Effector CD4-positive, alpha-beta T cell (primary cell): Measurements from ENCODE around the gene APH1B.

ENCODE experiments used
- DNase-seq: peaks from one replicate; pipeline ENCODE4 v3.0.0-alpha.2; 2020

The APH1B gene

GRCh38 chr15:63254991-63255390 is 22.4 kb upstream of the APH1B start:
- no peak for DNase-seq

GRCh38 chr15:63255489-63255990 is 21.9 kb upstream of the APH1B start:
- no peak for DNase-seq

GRCh38 chr15:63256433-63257274 is 20.8 kb upstream of the APH1B start:
- DNase-seq, result no peak

- no peak for DNase-seq
Measured at GRCh38 chr15:63258658-63259057, 18.7 kb upstream of the APH1B start.

- DNase-seq, result no peak
Measured at GRCh38 chr15:63260791-63261190, 16.6 kb upstream of the APH1B start.

GRCh38 chr15:63261311-63261710 is 16.1 kb upstream of the APH1B start:
- no peak for DNase-seq

GRCh38 chr15:63263519-63263918 is 13.9 kb upstream of the APH1B start:
- no peak for DNase-seq

GRCh38 chr15:63264688-63265293 is 12.6 kb upstream of the APH1B start:
- DNase-seq, result no peak

GRCh38 chr15:63274427-63274826 is 3.0 kb upstream of the APH1B start:
- no peak for DNase-seq

GRCh38 chr15:63276342-63277037 is 915 bp upstream of the APH1B start:
- no peak for DNase-seq

GRCh38 chr15:63277893-63278456 is 570 bp downstream of the APH1B start:
- DNase-seq, result no peak

- no peak for DNase-seq
Measured at GRCh38 chr15:63283126-63283525, 5.7 kb downstream of the APH1B start.

GRCh38 chr15:63284335-63284734 is 6.9 kb downstream of the APH1B start:
- DNase-seq, result no peak

GRCh38 chr15:63287109-63287508 is 9.7 kb downstream of the APH1B start:
- no peak for DNase-seq

- DNase-seq, result no peak
Measured at GRCh38 chr15:63288342-63288741, 10.9 kb downstream of the APH1B start.

- no peak for DNase-seq
Measured at GRCh38 chr15:63288778-63289378, 11.5 kb downstream of the APH1B start.

- no peak for DNase-seq
Measured at GRCh38 chr15:63291507-63291906, 14.1 kb downstream of the APH1B start.

GRCh38 chr15:63292241-63292640 is 14.8 kb downstream of the APH1B start:
- DNase-seq, result no peak

- DNase-seq, result no peak
Measured at GRCh38 chr15:63292771-63293170, 15.4 kb downstream of the APH1B start.

GRCh38 chr15:63294359-63294758 is 17.0 kb downstream of the APH1B start:
- no peak for DNase-seq

GRCh38 chr15:63295341-63295740 is 17.9 kb downstream of the APH1B start:
- no peak for DNase-seq

- no peak for DNase-seq
Measured at GRCh38 chr15:63296195-63296594, 18.8 kb downstream of the APH1B start.
